CD4-positive, alpha-beta memory T cell (primary cell): Measurements from ENCODE around the gene CCDC120. TPM values are rescaled to one million over a fixed set of nuclear protein-coding genes. Genes with fewer than 3 reads are reported as not detected.
A peak's percentile ranks its signal among the peaks of the same experiment; 100 is the strongest.

Source experiments
- CTCF ChIA-PET: fragments of 350-600 bp; sonication (Branson Sonifier 250); formaldehyde crosslinking; loops from one replicate; lab custom pipeline; 2021; ENCODE audit warnings: inconsistent platforms; ENCODE audit not compliant: partially characterized antibody; lab: Charles Lee
- POLR2A ChIA-PET: fragments of 350-600 bp; sonication (Branson Sonifier 250); formaldehyde crosslinking; loops from one replicate; lab custom pipeline; 2021; ENCODE audit not compliant: partially characterized antibody; lab: Charles Lee
- DNase-seq, 5 donors: peaks; one replicate each; pipeline versions ENCODE4 v3.0.0 to v3.0.0-alpha.2; 2020 to 2022; ENCODE audit warnings: mixed read lengths in 1 of 5
- H3K27ac ChIP-seq: one replicate; pipeline ENCODE4 v1.7.0; 2013; ENCODE audit warnings: low read depth, low read length
- H3K27me3 ChIP-seq: 2 replicates; pipeline ENCODE4 v1.7.0; 2013; ENCODE audit warnings: mild to moderate bottlenecking, low read length, moderate library complexity; ENCODE audit not compliant: insufficient read depth
- H3K36me3 ChIP-seq: 2 replicates; pipeline ENCODE4 v1.7.0; 2013; ENCODE audit warnings: mild to moderate bottlenecking, low read length, moderate library complexity; ENCODE audit not compliant: insufficient read depth
- H3K4me1 ChIP-seq: 2 replicates; pipeline ENCODE4 v1.7.0; 2013; ENCODE audit warnings: mild to moderate bottlenecking, low read length, moderate library complexity; ENCODE audit not compliant: insufficient read depth
- H3K4me3 ChIP-seq, 2 donors: one replicate each; pipeline ENCODE4 v1.7.0; 2013; ENCODE audit warnings: low read length in 2 of 2, mild to moderate bottlenecking in 1 of 2
- H3K9me3 ChIP-seq, 2 donors: one replicate each; pipeline ENCODE4 v1.7.0; 2013; ENCODE audit warnings: low read length in 2 of 2, control low read depth in 1 of 2; ENCODE audit not compliant: control insufficient read depth in 1 of 2
- H3K27ac Mint-ChIP-seq, 7 donors: one replicate each; pipeline ENCODE4 v1.8.0; 2020 to 2021; ENCODE audit warnings: mixed read lengths in 7 of 7, mild to moderate bottlenecking in 6 of 7, inconsistent platforms in 3 of 7, moderate library complexity in 3 of 7
- H3K27me3 Mint-ChIP-seq, 2 donors: one replicate each; pipeline ENCODE4 v1.8.0; 2020 to 2021; ENCODE audit warnings: mixed read lengths in 2 of 2
- H3K36me3 Mint-ChIP-seq, 2 donors: one replicate each; pipeline ENCODE4 v1.8.0; 2020 to 2021; ENCODE audit warnings: mixed read lengths in 2 of 2, inconsistent platforms in 1 of 2, mild to moderate bottlenecking in 1 of 2
- H3K4me1 Mint-ChIP-seq, 4 donors: one replicate each; pipeline ENCODE4 v1.8.0; 2020 to 2021; ENCODE audit warnings: mixed read lengths in 4 of 4, mild to moderate bottlenecking in 1 of 4
- H3K4me3 Mint-ChIP-seq, 8 donors: one replicate each; pipeline ENCODE4 v1.8.0; 2020 to 2021; ENCODE audit warnings: mixed read lengths in 8 of 8, mild to moderate bottlenecking in 7 of 8, moderate library complexity in 6 of 8, inconsistent platforms in 3 of 8
- H3K9me3 Mint-ChIP-seq, 8 donors: one replicate each; pipeline ENCODE4 v1.8.0; 2020 to 2021; ENCODE audit warnings: mixed read lengths in 8 of 8, mild to moderate bottlenecking in 5 of 8, inconsistent platforms in 3 of 8, moderate library complexity in 1 of 8
- intact Hi-C: fragments of 100-400 bp; cut with micrococcal nuclease; formaldehyde crosslinking; loops from one replicate; pipeline ENCODE4 v1.15.1; 2023
- polyA plus RNA-seq, 2 donors: library from polyadenylated mRNA; unstranded; fragments of 300-500 nt; fragmentation: Illumina TruSeq; gene quantifications; one replicate each; pipeline ENCODE4 v1.2.3, GENCODE V29; 2021
- total RNA-seq, 2 experiments: library from RNA; stranded (reverse); gene quantifications; one replicate each; pipeline ENCODE4 v1.2.3, GENCODE V29; 2021

Gene CCDC120
- total and polyA plus RNA-seq, 4 experiments from 2014 or later: 0.19 to 10.6 (median 5.4) TPM

- CTCF ChIA-PET: interaction anchor here (0.6 to 0.7 kb wide), 2 partner anchors 29 to 302 kb away, joined by 3 read pairs; no protein-coding TSS in a partner anchor
- POLR2A ChIA-PET: interaction anchor here (0.6 to 2.9 kb wide), 8 partner anchors 27 to 465 kb away, joined by 3 to 17 read pairs (median 4); partner anchors contain the start of genes GRIPAP1, OTUD5, PQBP1 and RBM3
- Mint-ChIP-seq H3K27me3 (no peaks in the 10 kb centered on the region), H3K4me1 (peaks cover 18 to 47% (median 30%) of the 10 kb centered on the region in 4 donors), H3K27ac (peak overlapping the region; percentile 64 to 96 (median 81)), H3K36me3 (peaks cover 2 to 24% of the 10 kb centered on the region in 2 donors), H3K4me3 (peak overlapping the region in 6 of 8 donors; percentile 21 to 69 (median 43)), H3K9me3 (peaks cover 0 to 1% (median 0%) of the 10 kb centered on the region in 8 donors)
- intact Hi-C loops: loop anchor here (5.0 to 10.0 kb wide), 2 partner anchors 83 to 395 kb away; partner anchors contain the start of gene GPKOW
- Histone ChIP-seq H3K36me3 (peaks cover 10% of the 10 kb centered on the region), H3K4me3 (no peak overlapping the region), H3K27ac (peak overlapping the region; percentile 42), H3K9me3 (no peaks in the 10 kb centered on the region), H3K4me1 (peaks cover 39% of the 10 kb centered on the region), H3K27me3 (no peaks in the 10 kb centered on the region)
- peak; percentile 7 to 61 (median 24) for DNase-seq
Observed at GRCh38 chrX:49039598-49040375, 19.0 kb upstream of the CCDC120 start.

- H3K36me3 ChIP-seq: peaks cover 10% of the 10 kb centered on the region
- Mint-ChIP-seq H3K27ac (peak overlapping the region; percentile 64 to 96 (median 82)), H3K36me3 (peaks cover 0 to 24% of the 10 kb centered on the region in 2 donors), H3K27me3 (no peaks in the 10 kb centered on the region), H3K4me1 (peaks cover 18 to 47% (median 30%) of the 10 kb centered on the region in 4 donors), H3K4me3 (peak overlapping the region in 5 of 8 donors; percentile 21 to 94 (median 44)), H3K9me3 (peaks cover 0 to 1% (median 0%) of the 10 kb centered on the region in 8 donors)
- H3K4me1 ChIP-seq: peaks cover 39% of the 10 kb centered on the region
- CTCF ChIA-PET: interaction anchor here (0.6 to 4.8 kb wide), 2 partner anchors 29 to 68 kb away, joined by 3 to 23 read pairs; partner anchors contain the start of gene KCND1
- no peaks in the 10 kb centered on the region for H3K27me3 ChIP-seq
- POLR2A ChIA-PET: interaction anchor here (1.1 to 3.1 kb wide), 8 partner anchors 28 to 466 kb away, joined by 3 to 17 read pairs (median 4); partner anchors contain the start of genes GRIPAP1, OTUD5, PQBP1 and RBM3
- H3K4me3 ChIP-seq: no peak overlapping the region
- peak overlapping the region; percentile 42 for H3K27ac ChIP-seq
- intact Hi-C loops: loop anchor here (5.0 to 10.0 kb wide), 2 partner anchors 82 to 396 kb away; partner anchors contain the start of gene GPKOW
- H3K9me3 ChIP-seq: no peaks in the 10 kb centered on the region
- DNase-seq: no peak
Observed at GRCh38 chrX:49040376-49040955, 18.3 kb upstream of the CCDC120 start.

- H3K27me3 Mint-ChIP-seq: no peaks in the 10 kb centered on the region
- peak in 1 of 5 donors; percentile 14 for DNase-seq
- peaks cover 0 to 23% of the 10 kb centered on the region in 2 donors for H3K36me3 Mint-ChIP-seq
- Histone ChIP-seq H3K9me3 (no peaks in the 10 kb centered on the region), H3K27me3 (no peaks in the 10 kb centered on the region), H3K36me3 (peaks cover 10% of the 10 kb centered on the region), H3K4me1 (peaks cover 39% of the 10 kb centered on the region), H3K27ac (peak overlapping the region; percentile 93), H3K4me3 (peak overlapping the region in 1 of 2 donors; percentile 63)
- H3K4me3 Mint-ChIP-seq: peak overlapping the region; percentile 84 to 94 (median 89)
- H3K27ac Mint-ChIP-seq: peak overlapping the region; percentile 93 to 97 (median 94)
- intact Hi-C loops: loop anchor here (1.0 to 10.0 kb wide), 4 partner anchors 15 to 397 kb away; partner anchors contain the start of genes GPKOW, PQBP1 and TIMM17B
- H3K4me1 Mint-ChIP-seq: peaks cover 18 to 47% (median 30%) of the 10 kb centered on the region in 4 donors
- CTCF ChIA-PET: interaction anchor here (0.7 to 4.8 kb wide), 6 partner anchors 39 to 150 kb away, joined by 3 to 23 read pairs (median 5); partner anchors contain the start of genes GRIPAP1 and KCND1
- peaks cover 0 to 1% (median 0%) of the 10 kb centered on the region in 8 donors for H3K9me3 Mint-ChIP-seq
- POLR2A ChIA-PET: interaction anchor here (0.7 to 3.1 kb wide), 11 partner anchors 32 to 468 kb away, joined by 3 to 20 read pairs (median 8); partner anchors contain the start of genes GRIPAP1, KCND1, OTUD5 and PQBP1
Observed at GRCh38 chrX:49041744-49042580, 16.8 kb upstream of the CCDC120 start.

- Histone ChIP-seq H3K4me1 (peaks cover 39% of the 10 kb centered on the region), H3K27me3 (no peaks in the 10 kb centered on the region), H3K9me3 (no peaks in the 10 kb centered on the region), H3K4me3 (peak overlapping the region in 1 of 2 donors; percentile 63), H3K27ac (peak overlapping the region; percentile 93), H3K36me3 (peaks cover 9% of the 10 kb centered on the region)
- H3K4me3 Mint-ChIP-seq: peak overlapping the region; percentile 84 to 94 (median 89)
- no peaks in the 10 kb centered on the region for H3K27me3 Mint-ChIP-seq
- H3K27ac Mint-ChIP-seq: peak overlapping the region; percentile 93 to 97 (median 95)
- intact Hi-C loops: loop anchor here (1.0 to 10.0 kb wide), 10 partner anchors 15 to 398 kb away; partner anchors contain the start of genes GPKOW, GRIPAP1, PIM2 and PQBP1
- POLR2A ChIA-PET: interaction anchor here (0.6 to 3.1 kb wide), 19 partner anchors 10 to 468 kb away, joined by 3 to 20 read pairs (median 5); partner anchors contain the start of genes GRIPAP1, KCND1, OTUD5 and PQBP1
- H3K9me3 Mint-ChIP-seq: peaks cover 0 to 1% (median 0%) of the 10 kb centered on the region in 8 donors
- DNase-seq: peak in 1 of 5 donors; percentile 12
- CTCF ChIA-PET: interaction anchor here (1.1 to 4.8 kb wide), 8 partner anchors 9 to 394 kb away, joined by 3 to 23 read pairs (median 5); partner anchors contain the start of genes GRIPAP1 and KCND1
- H3K4me1 Mint-ChIP-seq: peaks cover 18 to 47% (median 30%) of the 10 kb centered on the region in 4 donors
- H3K36me3 Mint-ChIP-seq: peaks cover 0 to 21% of the 10 kb centered on the region in 2 donors
Observed at GRCh38 chrX:49042581-49043219, 16.1 kb upstream of the CCDC120 start.

- peak within 1 kb of the TSS; percentile 84 to 94 (median 89) for H3K4me3 Mint-ChIP-seq
- ChIA-PET CTCF (interaction anchor here (0.8 to 4.8 kb wide), 11 partner anchors 8 to 395 kb away, joined by 3 to 23 read pairs (median 4); partner anchors contain the start of genes GRIPAP1 and KCND1), POLR2A (interaction anchor here (0.6 to 3.1 kb wide), 21 partner anchors 10 to 469 kb away, joined by 3 to 20 read pairs (median 5); partner anchors contain the start of genes GRIPAP1, KCND1, OTUD5 and PQBP1)
- peaks cover 3% of the 10 kb centered on the region for H3K36me3 ChIP-seq
- intact Hi-C loops: loop anchor here (1.0 to 10.0 kb wide), 9 partner anchors 31 to 399 kb away; partner anchors contain the start of genes GPKOW, GRIPAP1, PIM2 and PQBP1
- no peaks in the 10 kb centered on the region for H3K9me3 ChIP-seq
- H3K4me1 Mint-ChIP-seq: peaks cover 18 to 47% (median 30%) of the 10 kb centered on the region in 4 donors
- peak within 1 kb of the TSS; percentile 93 for H3K27ac ChIP-seq
- H3K27me3 ChIP-seq: no peaks in the 10 kb centered on the region
- H3K9me3 Mint-ChIP-seq: peaks cover 0 to 1% (median 0%) of the 10 kb centered on the region in 8 donors
- peaks cover 0 to 17% of the 10 kb centered on the region in 2 donors for H3K36me3 Mint-ChIP-seq
- H3K4me3 ChIP-seq: peak within 1 kb of the TSS in 1 of 2 donors; percentile 63
- H3K27ac Mint-ChIP-seq: peak within 1 kb of the TSS; percentile 93 to 97 (median 96)
- DNase-seq: peak; percentile 91 to 99 (median 96)
- no peaks in the 10 kb centered on the region for H3K27me3 Mint-ChIP-seq
- peaks cover 39% of the 10 kb centered on the region for H3K4me1 ChIP-seq
Observed at GRCh38 chrX:49043220-49043986, 15.4 kb upstream of the CCDC120 start, which contains the start of gene TFE3. TFE3 (minus strand) TSS chrX:49043357; CDS start chrX:49043226, 131 bp downstream.
